Measurements from ENCODE around the gene PARM1.
"Not testable (repeated sequence)": the region's sequence is repeated elsewhere in the genome, so short reads cannot be mapped to it uniquely, and the experiment has no call there.

PARM1 gene

GRCh38 chr4:74994436-74994835 is 61.5 kb downstream of the PARM1 start:
- not testable (repeated sequence) for DNase-seq

- no peak for DNase-seq
Measured at GRCh38 chr4:74996996-74997395, 64.1 kb downstream of the PARM1 start.

- DNase-seq, result no peak
Measured at GRCh38 chr4:74997948-74998729, 65.2 kb downstream of the PARM1 start.

DNA sequence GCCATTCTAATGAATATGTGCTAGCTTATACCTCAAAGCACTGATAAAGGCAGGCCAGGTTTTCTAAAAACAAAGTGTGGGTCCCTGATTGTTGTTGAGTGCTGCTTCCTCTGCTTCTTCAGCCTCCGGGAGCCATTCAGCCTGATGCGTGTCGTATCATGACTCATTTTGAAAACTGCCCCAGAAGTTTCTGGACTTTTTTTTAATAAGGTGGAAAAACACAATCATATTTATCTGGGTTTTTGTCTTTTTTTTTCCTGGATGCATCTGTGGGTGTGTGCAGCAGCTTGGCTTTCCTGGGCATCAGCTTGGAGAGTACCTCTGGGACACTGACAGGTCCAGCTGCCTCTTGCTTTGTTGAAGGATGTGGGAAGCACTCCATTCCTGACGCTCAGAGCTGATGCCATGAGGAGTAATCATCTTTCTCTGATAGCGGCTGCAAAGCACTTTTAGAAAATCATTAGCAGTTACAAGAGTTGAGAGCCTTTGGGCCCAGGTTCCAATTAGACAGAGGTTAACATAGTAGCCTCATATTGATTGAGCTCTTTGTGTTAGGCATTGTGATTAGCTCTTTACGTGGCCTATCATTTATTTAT is 66.9 kb downstream of the PARM1 start:
- no peak for DNase-seq

GRCh38 chr4:75001871-75002270 is 69.0 kb downstream of the PARM1 start:
- no peak for DNase-seq

DNA sequence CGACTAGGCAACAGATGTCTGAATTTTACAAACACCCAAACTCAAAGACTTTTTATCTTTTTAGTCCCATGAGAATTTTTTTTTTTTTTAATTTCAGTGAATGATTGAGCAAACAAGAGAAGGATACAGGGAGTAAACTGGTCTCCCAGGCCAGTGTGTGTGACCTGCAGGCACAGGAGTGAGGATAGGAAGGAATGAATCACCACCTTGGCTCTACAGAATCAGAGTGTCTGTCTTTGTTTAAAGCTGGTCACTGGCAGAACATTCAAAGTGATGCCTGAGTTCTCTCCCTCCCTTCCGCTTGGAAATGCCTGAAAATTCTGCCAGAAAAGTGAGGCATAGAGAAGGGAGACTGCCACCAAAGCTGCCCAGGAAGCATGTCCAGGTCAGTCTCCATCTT is 69.5 kb downstream of the PARM1 start:
- no peak for DNase-seq

DNA sequence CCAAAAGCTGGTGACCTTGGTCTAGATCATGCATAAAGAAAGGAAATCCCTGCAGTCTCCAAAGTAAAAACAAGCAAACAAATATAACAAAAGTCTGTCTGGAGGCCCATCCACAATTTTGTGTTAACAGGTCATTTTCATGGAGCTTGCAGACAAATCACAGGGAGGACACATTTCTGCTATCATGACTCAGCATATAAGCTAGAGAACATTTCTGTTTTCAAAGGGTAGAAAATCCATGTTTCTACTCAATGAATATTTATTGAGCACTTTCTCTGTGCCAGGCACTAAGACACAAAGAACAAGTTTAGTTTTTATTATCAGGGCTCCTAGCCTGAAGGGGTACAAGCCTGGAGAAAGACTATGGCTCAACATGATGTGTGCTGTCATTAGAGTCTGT is 71.1 kb downstream of the PARM1 start:
- DNase-seq, result no peak

DNA sequence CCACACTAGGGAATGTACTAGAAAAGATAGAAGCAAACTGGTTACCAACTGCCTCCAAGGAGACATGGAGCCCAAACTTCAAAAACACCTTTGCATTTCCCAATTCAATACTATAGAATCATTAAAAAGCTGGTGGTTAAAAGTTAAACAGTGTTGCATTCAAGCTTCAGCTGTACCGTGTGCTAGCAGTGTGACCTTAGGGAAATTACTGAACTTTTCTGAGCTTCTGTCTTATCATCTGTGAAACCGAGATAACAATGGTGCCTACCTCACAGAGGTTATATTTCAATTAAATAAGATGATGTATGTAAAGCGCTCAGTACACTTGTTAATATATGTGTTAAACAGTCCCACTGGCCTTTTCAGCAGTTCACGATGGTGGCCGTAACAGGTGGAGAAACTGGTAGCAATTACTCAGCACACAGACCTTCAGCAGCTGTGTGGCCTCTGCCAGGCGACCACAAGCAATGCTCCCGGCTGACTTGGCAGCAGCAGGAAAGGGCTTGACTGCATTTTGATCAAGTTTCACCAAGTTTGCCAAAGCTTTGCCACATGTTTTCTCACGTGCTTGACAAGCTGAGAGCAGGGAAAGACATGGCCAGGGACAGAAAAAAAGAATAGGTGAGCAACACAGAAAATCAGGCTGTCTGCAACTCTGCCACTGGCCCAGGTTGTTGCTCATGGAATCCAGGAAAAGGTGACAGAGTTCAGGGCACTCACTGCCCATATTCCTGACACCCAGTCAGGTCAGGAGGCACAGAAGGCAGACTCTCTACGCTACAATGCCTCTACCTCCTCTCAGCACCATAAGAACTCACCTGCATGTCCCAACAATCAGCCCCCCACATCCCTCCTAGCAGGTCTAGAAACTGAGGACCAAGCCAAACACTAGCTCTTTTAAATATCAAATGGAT is 72.1 kb downstream of the PARM1 start:
- DNase-seq, result no peak

DNA sequence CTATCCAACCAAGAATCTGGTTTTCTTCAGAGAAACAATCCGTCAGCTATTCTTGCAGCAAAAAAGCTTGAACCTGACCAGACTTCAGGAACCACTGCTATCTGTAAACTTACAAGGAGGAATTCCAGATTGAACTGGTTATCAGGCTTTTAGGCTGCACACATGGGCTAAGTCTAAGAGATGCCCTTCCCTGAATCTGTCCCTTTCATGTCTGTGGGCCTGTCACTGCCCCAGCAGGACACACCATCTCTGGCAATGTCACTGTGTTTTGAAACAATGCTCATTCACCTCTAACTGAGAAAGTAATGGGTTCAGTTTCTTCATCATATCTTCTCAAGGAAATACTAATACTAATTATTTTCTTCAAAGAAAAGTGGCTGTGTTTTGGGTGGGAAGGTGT is 72.8 kb downstream of the PARM1 start:
- DNase-seq, result no peak

GRCh38 chr4:75007891-75008290 is 75.0 kb downstream of the PARM1 start:
- DNase-seq, result no peak

DNA sequence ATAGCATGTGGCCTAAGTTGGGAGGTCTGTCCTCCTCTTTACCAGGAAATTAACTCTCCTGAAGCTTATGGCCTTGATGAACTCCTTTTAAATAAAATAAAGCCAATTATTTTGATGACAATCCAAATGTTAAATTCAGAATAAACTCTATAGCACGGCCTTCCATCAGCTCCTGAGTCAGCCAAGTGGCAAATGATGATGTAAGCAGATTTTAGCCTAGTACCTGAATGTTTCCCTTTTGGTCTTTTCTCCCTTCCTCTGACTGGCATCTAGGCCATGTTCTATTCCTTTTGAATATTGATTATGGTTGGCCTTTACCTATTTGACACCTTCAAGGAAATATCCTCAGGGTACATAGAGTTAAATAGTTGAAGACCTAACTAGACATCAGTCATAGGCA is 76.2 kb downstream of the PARM1 start:
- DNase-seq, result no peak

GRCh38 chr4:75011131-75011795 is 78.3 kb downstream of the PARM1 start:
- DNase-seq, result no peak

GRCh38 chr4:75015627-75016026 is 82.7 kb downstream of the PARM1 start:
- DNase-seq, result no peak

GRCh38 chr4:75016472-75016871 is 83.6 kb downstream of the PARM1 start:
- DNase-seq, result no peak

GRCh38 chr4:75018811-75019479 is 86.0 kb downstream of the PARM1 start:
- no peak for DNase-seq

DNA sequence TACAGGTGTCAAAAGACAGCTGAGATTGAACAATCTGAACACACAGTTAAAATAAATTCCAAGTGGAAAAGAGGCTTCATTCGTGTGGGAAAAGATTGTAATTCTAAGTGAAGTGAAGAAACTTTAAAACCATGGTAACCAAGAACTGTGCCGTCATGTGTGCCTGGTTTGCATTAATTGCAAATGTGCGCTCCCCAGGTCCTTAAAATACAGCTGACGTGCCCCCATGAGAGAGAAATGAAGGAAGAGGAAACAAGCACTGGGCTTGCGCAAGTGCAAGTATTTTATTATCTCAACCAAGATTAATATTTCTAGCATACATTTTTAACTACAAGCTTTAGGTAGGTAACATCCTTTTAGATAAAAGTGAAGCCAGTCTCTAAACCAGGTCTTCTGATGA is 92.5 kb downstream of the PARM1 start:
- DNase-seq, result no peak

DNA sequence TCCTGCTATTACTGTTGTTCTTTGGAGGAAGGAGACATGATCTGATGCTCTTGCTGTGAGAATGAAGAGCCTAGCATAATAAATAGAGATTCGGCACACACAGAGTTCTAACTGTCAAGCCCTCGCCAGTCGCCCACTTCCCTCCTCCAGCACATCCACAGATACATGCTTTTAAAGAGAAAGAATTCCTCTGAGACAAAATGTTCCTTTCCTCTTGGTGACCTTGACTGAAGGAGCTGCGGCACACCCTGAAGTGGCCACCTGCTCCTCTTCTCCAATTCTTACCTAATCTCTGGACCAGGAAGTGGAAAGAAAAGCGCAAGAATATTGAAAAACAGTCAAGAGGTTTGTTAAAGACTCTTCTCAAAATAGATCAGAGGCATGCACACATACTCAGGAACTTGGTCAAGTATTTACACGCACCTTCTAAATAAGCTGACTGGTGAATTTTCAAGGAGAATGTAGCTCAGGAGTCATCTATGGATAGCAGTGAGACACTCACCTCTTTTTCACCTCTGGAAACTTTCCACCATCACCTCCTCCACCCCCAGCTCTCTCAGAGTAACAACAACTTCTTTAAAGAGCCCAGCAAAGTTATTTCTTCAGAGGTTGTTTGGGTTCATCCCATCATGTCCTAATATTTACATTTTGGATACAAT is 95.4 kb downstream of the PARM1 start:
- DNase-seq, result no peak

GRCh38 chr4:75030028-75030427 is 97.1 kb downstream of the PARM1 start:
- no peak for DNase-seq

GRCh38 chr4:75030649-75031235 is 97.8 kb downstream of the PARM1 start:
- no peak for DNase-seq

- no peak for DNase-seq
Measured at GRCh38 chr4:75031775-75032174, 98.9 kb downstream of the PARM1 start.

DNA sequence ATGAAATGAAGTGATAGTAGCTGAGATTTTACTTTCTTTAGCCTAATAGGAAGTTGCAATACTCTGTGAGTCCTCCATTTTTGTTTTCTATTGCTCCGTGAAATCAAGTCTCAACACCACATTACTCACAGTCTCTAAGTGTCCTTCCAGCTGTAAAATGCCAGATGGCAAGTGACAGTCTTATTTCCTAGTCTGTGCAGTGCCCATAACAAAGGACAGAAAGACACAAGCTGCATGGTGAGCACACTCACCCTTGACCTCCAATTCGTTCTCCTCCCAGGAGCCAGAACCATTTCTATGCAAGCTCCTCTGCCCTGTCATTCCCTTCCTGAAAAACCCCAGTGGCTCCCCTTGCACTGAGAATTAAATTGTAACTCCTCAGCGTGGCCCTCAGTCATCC is 101.6 kb downstream of the PARM1 start:
- no peak for DNase-seq

GRCh38 chr4:75035321-75035720 is 102.4 kb downstream of the PARM1 start:
- no peak for DNase-seq

Data from stimulated activated CD4-positive, alpha-beta T cell treated with anti-CD3 and anti-CD28 coated beads, Interleukin-12 subunit alpha, Interleukin-12 subunit beta, amount 100 ng/mL, for 4 hours (primary cell).